ENCODE measurements around the gene DSC1.
A peak's percentile ranks its signal among the peaks of the same experiment; 100 is the strongest.

Gene DSC1

DNA sequence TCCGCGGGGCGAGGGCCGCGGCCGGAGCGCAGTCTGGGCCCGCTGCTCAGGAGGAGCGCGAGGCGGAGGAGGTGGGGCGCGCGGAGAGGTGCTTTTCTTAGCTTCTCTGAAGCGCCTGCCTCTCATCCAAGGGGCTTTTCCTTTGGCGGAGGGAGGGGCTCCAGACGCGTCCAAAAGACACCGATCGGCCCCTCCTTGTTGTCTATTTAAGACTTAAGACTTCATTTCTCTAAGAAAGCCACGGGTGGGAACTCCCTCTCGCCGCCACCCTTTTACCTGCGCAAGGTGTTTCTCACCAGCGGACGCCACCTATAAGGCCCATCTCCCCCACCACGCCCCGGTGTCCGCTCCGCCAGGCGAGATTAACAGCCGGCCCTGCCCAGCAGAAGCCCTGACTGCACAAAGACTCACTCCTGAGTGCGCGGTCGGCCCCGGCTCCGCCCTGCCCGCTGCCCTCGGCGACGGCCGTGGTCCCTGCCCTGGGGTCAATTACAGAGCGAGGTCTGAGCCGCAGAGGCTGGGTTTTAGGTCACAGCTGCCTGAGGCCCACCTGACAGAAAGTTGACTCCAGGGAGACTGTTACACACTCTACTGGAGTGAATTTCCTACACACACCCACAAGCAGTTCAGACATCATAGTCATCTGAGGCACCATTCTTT is 60.5 kb downstream of the DSC1 start, which contains the start of gene DSC2:
DSC2 (minus strand) TSS at position 397 of the 660 bp plus-strand sequence. CDS start 450 bp downstream, outside the sequence.
- Histone ChIP-seq H2BK12ac (ENCODE audit: low read length in 2 of 2) (peak within 1 kb of the TSS; percentile 11 to 84), H3K23ac (ENCODE audit: low read length in 2 of 2) (no peak within 1 kb of the TSS), H3K27me3 (ENCODE audit: control insufficient read depth in 1 of 2, insufficient read depth in 1 of 2, low read length in 2 of 2) (peaks cover 0 to 29% of the 10 kb centered on the region in 2 experiments), H2BK5ac (ENCODE audit: low read depth, low read length, poor library complexity, severe bottlenecking) (peak within 1 kb of the TSS; percentile 57), H3K79me1 (replicated peaks; ENCODE audit: low read length, poor library complexity, severe bottlenecking) (peaks cover 5% of the 10 kb centered on the region), H2BK15ac (ENCODE audit: low read depth, poor library complexity, severe bottlenecking) (peak within 1 kb of the TSS; percentile 94), H2AK5ac (ENCODE audit: low read length, severe bottlenecking) (no peak within 1 kb of the TSS), H2AFZ (ENCODE audit: low read depth, low read length) (peak within 1 kb of the TSS; percentile 82), H3K27ac (ENCODE audit: low read length, poor library complexity, severe bottlenecking) (peak within 1 kb of the TSS; percentile 29), H2BK120ac (ENCODE audit: low read depth, low read length) (peak within 1 kb of the TSS; percentile 34), H4K91ac (ENCODE audit: low read length) (peak within 1 kb of the TSS; percentile 75), H3K4me3 (ENCODE audit: insufficient read depth in 1 of 2, low read depth in 1 of 2, low read length in 2 of 2) (peak within 1 kb of the TSS in 1 of 2 experiments; percentile 89), H3K9me3 (ENCODE audit: control insufficient read depth, low read length) (no peaks in the 10 kb centered on the region), H3K18ac (ENCODE audit: low read depth in 1 of 2, low read length in 2 of 2) (peak within 1 kb of the TSS; percentile 80 to 91), H3K4ac (ENCODE audit: low read depth in 1 of 2, low read length in 2 of 2) (peak within 1 kb of the TSS in 1 of 2 experiments; percentile 51), H4K8ac (ENCODE audit: low read length) (peak within 1 kb of the TSS; percentile 54), H3K4me1 (ENCODE audit: control insufficient read depth, insufficient read depth, low read depth, low read length) (peaks cover 7% of the 10 kb centered on the region), H3K14ac (ENCODE audit: low read length in 2 of 2) (peak within 1 kb of the TSS in 1 of 2 experiments; percentile 91), H3K36me3 (ENCODE audit: control insufficient read depth in 1 of 2, insufficient read depth in 2 of 2, low read depth in 1 of 2, low read length in 2 of 2) (no peaks in the 10 kb centered on the region), H3K9ac (ENCODE audit: low read length) (no peak within 1 kb of the TSS), H3K4me2 (ENCODE audit: low read length, poor library complexity, severe bottlenecking) (peak within 1 kb of the TSS; percentile 86)
- under 1% methylated on average over 37 of the region's 44 CpGs for WGBS
- peak; percentile 6 for DNase-seq

DNA sequence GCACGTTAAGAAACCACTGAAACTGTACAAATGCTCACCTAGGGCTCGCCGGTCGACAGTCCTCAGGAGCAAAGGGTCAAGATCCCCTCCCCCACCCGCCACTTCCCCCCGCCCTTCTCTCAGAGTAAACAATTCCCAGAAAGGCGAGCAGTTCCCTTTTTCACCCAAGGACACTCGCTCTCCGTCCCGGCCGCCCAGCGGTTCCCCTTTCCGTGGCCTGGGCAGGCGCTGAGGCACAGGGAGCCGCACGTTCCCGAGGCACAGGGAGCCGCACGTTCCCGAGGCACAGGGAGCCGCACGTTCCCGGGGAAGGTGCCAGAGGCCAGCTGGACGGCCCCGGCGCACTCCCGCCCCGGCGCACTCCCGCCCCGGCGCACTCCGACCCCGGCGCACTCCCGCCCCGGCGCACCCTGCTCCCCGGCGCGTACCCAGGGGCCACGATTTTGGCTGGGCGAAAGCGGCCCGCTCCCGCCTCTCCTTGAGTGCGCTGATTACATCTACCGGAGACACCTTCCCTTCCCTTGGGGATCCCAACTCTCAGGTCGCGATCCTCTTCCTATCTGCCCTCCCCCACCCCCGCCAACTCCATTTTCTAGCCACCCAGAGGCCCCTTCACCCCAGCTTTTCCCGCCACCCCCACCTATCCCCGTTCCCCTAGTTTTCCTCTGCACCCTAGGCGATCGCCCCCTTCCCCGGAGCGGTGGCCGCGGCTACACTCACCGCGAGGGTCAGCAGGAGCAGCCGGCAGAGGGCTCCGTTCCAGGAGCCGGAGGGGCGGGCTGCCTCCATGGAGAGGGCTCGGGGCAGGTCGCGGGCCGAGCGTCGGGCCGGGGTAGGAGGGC is 61.3 kb downstream of the DSC1 start:
- Histone ChIP-seq H2AK5ac (ENCODE audit: low read length, severe bottlenecking) (no peak overlapping the region), H2BK12ac (ENCODE audit: low read length in 2 of 2) (peak overlapping the region; percentile 11 to 84), H3K23ac (ENCODE audit: low read length in 2 of 2) (no peak overlapping the region), H3K9me3 (ENCODE audit: control insufficient read depth, low read length) (no peaks in the 10 kb centered on the region), H3K4me3 (ENCODE audit: insufficient read depth in 1 of 2, low read depth in 1 of 2, low read length in 2 of 2) (peak overlapping the region in 1 of 2 experiments; percentile 89), H2AFZ (ENCODE audit: low read depth, low read length) (peak overlapping the region; percentile 82), H3K9ac (ENCODE audit: low read length) (no peak overlapping the region), H2BK15ac (ENCODE audit: low read depth, poor library complexity, severe bottlenecking) (peak overlapping the region; percentile 94), H3K18ac (ENCODE audit: low read depth in 1 of 2, low read length in 2 of 2) (peak overlapping the region; percentile 80 to 91), H3K14ac (ENCODE audit: low read length in 2 of 2) (peak overlapping the region in 1 of 2 experiments; percentile 91), H4K8ac (ENCODE audit: low read length) (peak overlapping the region; percentile 72), H3K27ac (ENCODE audit: low read length, poor library complexity, severe bottlenecking) (peak overlapping the region; percentile 59), H3K4me2 (ENCODE audit: low read length, poor library complexity, severe bottlenecking) (peak overlapping the region; percentile 86), H3K4me1 (ENCODE audit: control insufficient read depth, insufficient read depth, low read depth, low read length) (peaks cover 7% of the 10 kb centered on the region), H2BK120ac (ENCODE audit: low read depth, low read length) (peak overlapping the region; percentile 34), H3K36me3 (ENCODE audit: control insufficient read depth in 1 of 2, insufficient read depth in 2 of 2, low read depth in 1 of 2, low read length in 2 of 2) (no peaks in the 10 kb centered on the region), H3K79me1 (replicated peaks; ENCODE audit: low read length, poor library complexity, severe bottlenecking) (peaks cover 5% of the 10 kb centered on the region), H3K4ac (ENCODE audit: low read depth in 1 of 2, low read length in 2 of 2) (peak overlapping the region in 1 of 2 experiments; percentile 51), H4K91ac (ENCODE audit: low read length) (peak overlapping the region; percentile 75), H2BK5ac (ENCODE audit: low read depth, low read length, poor library complexity, severe bottlenecking) (peak overlapping the region; percentile 57), H3K27me3 (ENCODE audit: control insufficient read depth in 1 of 2, insufficient read depth in 1 of 2, low read length in 2 of 2) (peaks cover 0 to 29% of the 10 kb centered on the region in 2 experiments)
- DNase-seq, result peak; percentile 44
- WGBS, result under 1% methylated on average over 72 of the region's 72 CpGs

- H3K4me3 ChIP-seq (ENCODE audit: insufficient read depth in 1 of 2, low read depth in 1 of 2, low read length in 2 of 2), result peak overlapping the region in 1 of 2 experiments; percentile 89
- peak; percentile 18 for DNase-seq
- no peak overlapping the region for H3K14ac ChIP-seq (ENCODE audit: low read length in 2 of 2)
- peak overlapping the region; percentile 86 for H3K4me2 ChIP-seq (ENCODE audit: low read length, poor library complexity, severe bottlenecking)
- H3K4ac ChIP-seq (ENCODE audit: low read depth in 1 of 2, low read length in 2 of 2), result peak overlapping the region in 1 of 2 experiments; percentile 26
- H2AFZ ChIP-seq (ENCODE audit: low read depth, low read length), result peak overlapping the region; percentile 61
- no peak overlapping the region for H2AK5ac ChIP-seq (ENCODE audit: low read length, severe bottlenecking)
- H4K8ac ChIP-seq (ENCODE audit: low read length), result peak overlapping the region; percentile 54
- peak overlapping the region; percentile 28 for H2BK15ac ChIP-seq (ENCODE audit: low read depth, poor library complexity, severe bottlenecking)
- H2BK5ac ChIP-seq (ENCODE audit: low read depth, low read length, poor library complexity, severe bottlenecking), result no peak overlapping the region
- no peak overlapping the region for H3K23ac ChIP-seq (ENCODE audit: low read length in 2 of 2)
- H3K18ac ChIP-seq (ENCODE audit: low read depth in 1 of 2, low read length in 2 of 2), result peak overlapping the region; percentile 43 to 57
- H2BK120ac ChIP-seq (ENCODE audit: low read depth, low read length), result no peak overlapping the region
- no peaks in the 10 kb centered on the region for H3K9me3 ChIP-seq (ENCODE audit: control insufficient read depth, low read length)
- no peak overlapping the region for H3K9ac ChIP-seq (ENCODE audit: low read length)
- H3K4me1 ChIP-seq (ENCODE audit: control insufficient read depth, insufficient read depth, low read depth, low read length), result peaks cover 7% of the 10 kb centered on the region
- peak overlapping the region; percentile 27 for H4K91ac ChIP-seq (ENCODE audit: low read length)
- no peaks in the 10 kb centered on the region for H3K36me3 ChIP-seq (ENCODE audit: control insufficient read depth in 1 of 2, insufficient read depth in 2 of 2, low read depth in 1 of 2, low read length in 2 of 2)
- peaks cover 11% of the 10 kb centered on the region for H3K79me1 ChIP-seq (replicated peaks; ENCODE audit: low read length, poor library complexity, severe bottlenecking)
- WGBS, result 1% methylated on average over 21 of the region's 23 CpGs
- H3K27ac ChIP-seq (ENCODE audit: low read length, poor library complexity, severe bottlenecking), result peak overlapping the region; percentile 59
- peaks cover 0 to 29% of the 10 kb centered on the region in 2 experiments for H3K27me3 ChIP-seq (ENCODE audit: control insufficient read depth in 1 of 2, insufficient read depth in 1 of 2, low read length in 2 of 2)
- no peak overlapping the region for H2BK12ac ChIP-seq (ENCODE audit: low read length in 2 of 2)
These were observed 62.0 kb downstream of the DSC1 start for GRCh38 chr18:31100436-31101182.

All from mesenchymal stem cell (in vitro differentiated cells and primary cell).